ENCODE results near the gene CCDC71L. TPM values are rescaled to one million over a fixed set of nuclear protein-coding genes. Genes with fewer than 3 reads are reported as not detected.

The CCDC71L gene
- total and polyA plus RNA-seq, 2 experiments from 2014 or later: 7.2 to 23.1 TPM

DNA sequence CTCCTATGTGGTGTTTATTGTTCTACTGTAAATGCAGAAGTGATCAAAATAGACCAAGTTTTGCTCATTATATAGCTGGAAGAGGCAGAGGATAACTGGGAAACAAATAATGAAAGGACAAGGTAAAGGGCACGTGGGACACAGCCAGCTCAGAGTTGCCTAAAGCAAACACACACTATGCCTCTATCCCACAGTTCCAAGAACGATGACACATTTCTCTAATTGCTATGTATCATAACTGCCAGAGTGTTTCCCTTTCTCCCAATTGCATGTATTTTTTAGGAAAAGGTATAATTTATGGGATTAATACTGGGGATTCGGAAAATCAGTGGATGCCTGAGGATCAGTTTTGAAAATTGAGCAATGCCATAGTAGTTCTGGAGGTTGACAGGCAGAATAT is 49.0 kb downstream of the CCDC71L start:
- TF ChIP-seq, protein P1, sequence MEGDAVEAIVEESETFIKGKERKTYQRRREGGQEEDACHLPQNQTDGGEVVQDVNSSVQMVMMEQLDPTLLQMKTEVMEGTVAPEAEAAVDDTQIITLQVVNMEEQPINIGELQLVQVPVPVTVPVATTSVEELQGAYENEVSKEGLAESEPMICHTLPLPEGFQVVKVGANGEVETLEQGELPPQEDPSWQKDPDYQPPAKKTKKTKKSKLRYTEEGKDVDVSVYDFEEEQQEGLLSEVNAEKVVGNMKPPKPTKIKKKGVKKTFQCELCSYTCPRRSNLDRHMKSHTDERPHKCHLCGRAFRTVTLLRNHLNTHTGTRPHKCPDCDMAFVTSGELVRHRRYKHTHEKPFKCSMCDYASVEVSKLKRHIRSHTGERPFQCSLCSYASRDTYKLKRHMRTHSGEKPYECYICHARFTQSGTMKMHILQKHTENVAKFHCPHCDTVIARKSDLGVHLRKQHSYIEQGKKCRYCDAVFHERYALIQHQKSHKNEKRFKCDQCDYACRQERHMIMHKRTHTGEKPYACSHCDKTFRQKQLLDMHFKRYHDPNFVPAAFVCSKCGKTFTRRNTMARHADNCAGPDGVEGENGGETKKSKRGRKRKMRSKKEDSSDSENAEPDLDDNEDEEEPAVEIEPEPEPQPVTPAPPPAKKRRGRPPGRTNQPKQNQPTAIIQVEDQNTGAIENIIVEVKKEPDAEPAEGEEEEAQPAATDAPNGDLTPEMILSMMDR (IDR thresholded peaks at IDR 0.05; ENCODE audit: low read depth, low read length): no peak

DNA sequence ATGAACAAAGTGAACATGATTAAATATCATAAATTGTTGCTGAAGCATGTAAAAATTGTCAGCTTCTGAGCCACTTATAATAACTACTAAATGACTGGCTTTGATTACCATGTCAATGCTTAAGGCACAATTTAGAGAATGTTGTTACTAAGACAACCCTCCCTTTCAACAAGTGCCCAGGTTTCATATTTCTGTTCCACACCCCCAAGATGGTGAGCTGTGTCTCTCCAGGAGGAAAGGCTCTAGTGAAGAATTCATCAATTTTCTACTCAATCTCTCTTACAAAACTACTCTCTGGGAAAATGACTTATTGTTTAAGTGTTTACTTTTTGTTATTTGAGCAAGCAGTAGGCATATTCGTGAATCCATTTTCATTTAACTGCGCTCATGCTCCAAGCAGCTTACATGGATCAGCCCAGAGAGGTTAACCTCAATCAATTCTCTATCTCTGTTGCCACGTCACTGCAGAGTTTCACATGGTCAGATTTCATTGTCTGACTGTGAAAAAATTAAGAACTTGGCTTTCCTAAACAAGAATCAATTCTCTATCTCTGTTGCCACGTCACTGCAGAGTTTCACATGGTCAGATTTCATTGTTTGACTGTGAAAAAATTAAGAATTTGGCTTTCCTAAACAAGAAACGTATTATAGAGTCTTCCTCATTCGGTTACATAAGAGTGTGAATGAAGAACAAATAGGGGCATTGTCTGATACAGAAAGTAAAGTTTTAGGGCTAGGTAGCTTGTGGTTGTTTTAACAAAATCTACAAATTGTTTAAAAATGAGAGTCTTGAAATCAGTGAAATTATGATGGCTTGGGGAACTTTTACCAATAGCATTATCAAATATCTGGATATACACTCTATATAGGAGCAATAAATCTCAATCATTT is 49.7 kb downstream of the CCDC71L start:
- peak in 1 of 2 donors; percentile 87 for DNase-seq (ENCODE audit: low read depth in 1 of 2, low spot score in 1 of 2)
- Histone ChIP-seq H3K9me3 (ENCODE audit: low read depth) (no peaks in the 10 kb centered on the region), H3K27ac (no peak overlapping the region), H3K4me1 (ENCODE audit: low read depth) (no peaks in the 10 kb centered on the region), H3K36me3 (no peaks in the 10 kb centered on the region), H3K4me3 (no peak overlapping the region), H3K27me3 (no peaks in the 10 kb centered on the region)
- TF ChIP-seq, protein P1 (IDR thresholded peaks at IDR 0.05; ENCODE audit: low read depth, low read length): no peak

More for the DNA sequence above, 49.0 kb downstream of the CCDC71L start:
- Histone ChIP-seq H3K27me3 (no peaks in the 10 kb centered on the region), H3K4me1 (ENCODE audit: low read depth) (no peaks in the 10 kb centered on the region), H3K4me3 (no peak overlapping the region), H3K36me3 (no peaks in the 10 kb centered on the region), H3K9me3 (ENCODE audit: low read depth) (no peaks in the 10 kb centered on the region), H3K27ac (no peak overlapping the region)
- no peak for DNase-seq (ENCODE audit: low read depth in 1 of 2, low spot score in 1 of 2)

DNA sequence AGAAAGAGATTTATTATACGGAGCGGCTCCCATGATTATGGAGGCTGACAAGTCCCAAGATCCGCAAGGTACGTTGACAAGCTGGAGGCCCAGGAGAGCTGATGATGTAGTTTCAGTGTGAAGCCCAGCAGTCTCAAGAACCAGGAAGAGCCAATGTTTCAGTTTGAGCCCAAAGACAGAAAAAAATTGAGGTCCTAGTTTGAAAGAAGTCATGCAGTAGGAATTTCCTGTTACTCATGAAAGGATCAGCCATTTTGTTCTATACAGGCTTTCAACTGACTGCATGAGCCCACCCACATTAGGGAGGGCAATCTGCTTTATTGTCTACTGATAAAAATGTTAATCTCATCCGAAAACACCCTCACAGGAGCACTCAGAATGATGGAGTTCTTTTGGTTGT is 51.5 kb downstream of the CCDC71L start:
- Histone ChIP-seq H3K27me3 (no peaks in the 10 kb centered on the region), H3K27ac (no peak overlapping the region), H3K4me1 (ENCODE audit: low read depth) (no peaks in the 10 kb centered on the region), H3K36me3 (no peaks in the 10 kb centered on the region), H3K9me3 (ENCODE audit: low read depth) (no peaks in the 10 kb centered on the region), H3K4me3 (no peak overlapping the region)
- DNase-seq (ENCODE audit: low read depth in 1 of 2, low spot score in 1 of 2): peak in 1 of 2 donors; percentile 91
- TF ChIP-seq, protein P1 (IDR thresholded peaks at IDR 0.05; ENCODE audit: low read depth, low read length): no peak

DNA sequence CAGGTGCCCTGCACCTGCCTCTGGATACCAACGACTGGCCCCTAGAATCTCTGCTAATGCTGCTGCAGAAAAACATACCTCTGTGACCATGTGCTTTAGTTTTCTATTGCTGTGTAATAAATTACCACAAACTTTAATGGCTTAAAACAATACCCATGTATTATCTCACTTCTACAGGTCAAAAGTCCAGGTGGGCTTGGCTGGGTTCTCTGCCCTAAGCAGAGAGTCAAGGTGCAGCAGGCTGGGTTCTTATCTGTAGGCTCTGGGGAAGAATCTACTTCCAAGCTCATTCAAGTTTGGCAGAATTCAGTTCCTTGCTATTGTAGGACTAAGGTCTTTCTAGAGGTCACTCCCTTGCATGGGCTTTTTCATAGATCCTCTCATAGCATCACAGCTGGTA is 52.3 kb downstream of the CCDC71L start:
- no peak overlapping the region for H3K27ac ChIP-seq

More for the DNA sequence above, 52.3 kb downstream of the CCDC71L start:
- Histone ChIP-seq H3K4me1 (ENCODE audit: low read depth) (no peaks in the 10 kb centered on the region), H3K9me3 (ENCODE audit: low read depth) (no peaks in the 10 kb centered on the region), H3K36me3 (no peaks in the 10 kb centered on the region), H3K4me3 (no peak overlapping the region), H3K27me3 (no peaks in the 10 kb centered on the region)
- TF ChIP-seq, protein P1 (IDR thresholded peaks at IDR 0.05; ENCODE audit: low read depth, low read length): no peak
- no peak for DNase-seq (ENCODE audit: low read depth in 1 of 2, low spot score in 1 of 2)

Other genes starting within 250 kb of the CCDC71L start
- 0.12 TPM in 1 of 2 replicates, not detected in the other for gene PIK3CG, start 204.1 kb upstream of the CCDC71L start, total RNA-seq
- gene PIK3CG, start 204.1 kb upstream of the CCDC71L start, polyA plus RNA-seq: not detected in 2 replicates